Neural cell (in vitro differentiated cells): ENCODE data around the gene PPP1R15B. TPM values are rescaled to one million over a fixed set of nuclear protein-coding genes. Genes with fewer than 3 reads are reported as not detected.
A peak's percentile ranks its signal among the peaks of the same experiment; 100 is the strongest.

Experiments
- H2AFZ ChIP-seq: fragments of 200-600, 300-800 bp; sonication (generic), shearing (Covaris generic); 2 replicates; pipeline ENCODE4 v1.6.0; 2014; ENCODE audit warnings: low read depth, mild to moderate bottlenecking, antibody characterized with exemption, low read length, moderate library complexity
- H3F3A ChIP-seq: fragments of 200-600 bp; shearing (Covaris generic); 2 replicates; pipeline ENCODE4 v1.6.1; 2016; ENCODE audit warnings: mild to moderate bottlenecking, moderate library complexity, mixed read lengths, antibody characterized with exemption, low read length; ENCODE audit not compliant: insufficient read depth, poor library complexity, severe bottlenecking
- H3K27ac ChIP-seq: fragments of 200-600, 300-800 bp; sonication (generic), shearing (Covaris generic); 2 replicates; pipeline ENCODE4 v1.5.1; 2014; ENCODE audit warnings: mild to moderate bottlenecking, low read length, moderate library complexity
- H3K27me3 ChIP-seq: fragments of 300-800, 200-600 bp; sonication (generic), shearing (Covaris generic); 2 replicates; pipeline ENCODE4 v1.6.0; 2014; ENCODE audit warnings: mild to moderate bottlenecking, low read depth, low read length, moderate library complexity; ENCODE audit not compliant: insufficient read depth
- H3K36me3 ChIP-seq: fragments of 300-800, 200-600 bp; sonication (generic), shearing (Covaris generic); 2 replicates; pipeline ENCODE4 v1.5.1; 2014; ENCODE audit warnings: mild to moderate bottlenecking, antibody characterized with exemption, low read length, moderate library complexity; ENCODE audit not compliant: insufficient read depth
- H3K4me2 ChIP-seq: fragments of 300-800, 200-600 bp; sonication (generic), shearing (Covaris generic); 2 replicates; pipeline ENCODE4 v1.6.0; 2014; ENCODE audit warnings: mild to moderate bottlenecking, low read length
- H3K4me3 ChIP-seq: fragments of 300-800, 200-600 bp; sonication (generic), shearing (Covaris generic); 2 replicates; pipeline ENCODE4 v1.5.1; 2014; ENCODE audit warnings: mild to moderate bottlenecking, low read length, moderate library complexity
- H3K79me2 ChIP-seq: fragments of 200-600 bp; shearing (Covaris generic); replicated peaks from 2 replicates; pipeline ENCODE4 v1.6.0; 2014; ENCODE audit warnings: mild to moderate bottlenecking, low read length, moderate library complexity; ENCODE audit not compliant: insufficient read depth
- H3K9ac ChIP-seq: fragments of 300-800, 200-600 bp; sonication (generic), shearing (Covaris generic); 2 replicates; pipeline ENCODE4 v1.6.1; 2016; ENCODE audit warnings: mild to moderate bottlenecking, low read length, mixed read lengths
- H3K9me2 ChIP-seq: fragments of 200-600 bp; shearing (Covaris generic); 2 replicates; pipeline ENCODE4 v1.6.1; 2016; ENCODE audit warnings: mild to moderate bottlenecking, low read length, mixed read lengths; ENCODE audit not compliant: insufficient read depth
- H3K9me3 ChIP-seq: fragments of 200-600, 300-800 bp; sonication (generic), shearing (Covaris generic); 2 replicates; pipeline ENCODE4 v1.6.1; 2016; ENCODE audit warnings: mild to moderate bottlenecking, mixed run types, low read length, moderate library complexity, mixed read lengths
- H4K20me1 ChIP-seq: fragments of 200-600 bp; shearing (Covaris generic); 2 replicates; pipeline ENCODE4 v1.6.1; 2016; ENCODE audit warnings: mild to moderate bottlenecking, mixed run types; ENCODE audit not compliant: insufficient read depth
- CTCF ChIP-seq: fragments of 450-650 bp; IDR thresholded peaks from 2 replicates; pipeline ENCODE4 v1.5.1; 2014; ENCODE audit warnings: antibody characterized with exemption, mild to moderate bottlenecking, moderate library complexity; ENCODE audit not compliant: poor library complexity, severe bottlenecking
- EP300 ChIP-seq: fragments of 450-650 bp; conservative IDR thresholded peaks from 2 replicates; pipeline ENCODE4 v1.6.1; 2014; ENCODE audit warnings: antibody characterized with exemption, mild to moderate bottlenecking, moderate library complexity; ENCODE audit not compliant: poor library complexity, severe bottlenecking
- EZH2 ChIP-seq: fragments of 200-600, 300-800 bp; shearing (Covaris generic), sonication (generic); IDR thresholded peaks from 2 replicates; pipeline ENCODE4 v1.6.1; 2014; ENCODE audit warnings: antibody characterized with exemption, low read length, borderline replicate concordance, mild to moderate bottlenecking; ENCODE audit not compliant: insufficient read depth, poor library complexity, severe bottlenecking
- MXI1 ChIP-seq: fragments of 450-650 bp; conservative IDR thresholded peaks from 2 replicates; pipeline ENCODE4 v1.6.1; 2014; ENCODE audit warnings: antibody characterized with exemption, mild to moderate bottlenecking; ENCODE audit not compliant: poor library complexity, severe bottlenecking
- POLR2AphosphoS5 ChIP-seq: IDR thresholded peaks from 2 replicates; pipeline ENCODE4 v1.6.1; 2012
- RAD21 ChIP-seq: fragments of 450-650 bp; conservative IDR thresholded peaks from 2 replicates; pipeline ENCODE4 v1.6.1; 2014; ENCODE audit warnings: antibody characterized with exemption, mild to moderate bottlenecking, moderate library complexity
- REST ChIP-seq: IDR thresholded peaks from 2 replicates; pipeline ENCODE4 v1.6.1; 2012; ENCODE audit warnings: borderline replicate concordance
- SMC3 ChIP-seq: fragments of 450-650 bp; conservative IDR thresholded peaks from 2 replicates; pipeline ENCODE4 v1.6.1; 2014; ENCODE audit warnings: antibody characterized with exemption, mild to moderate bottlenecking, moderate library complexity; ENCODE audit not compliant: poor library complexity
- TAF1 ChIP-seq: IDR thresholded peaks from 2 replicates; pipeline ENCODE4 v1.6.1; 2012; ENCODE audit warnings: low read depth
- polyA plus RNA-seq: library from polyadenylated mRNA; depleted of rRNA; stranded (reverse); fragments of >200 nt; gene quantifications from 2 replicates; pipeline ENCODE4 v1.2.3, GENCODE V29; 2014

PPP1R15B gene
- polyA plus RNA-seq, 1 donor from 2014 or later, result 30.1 TPM

GRCh38 chr1:204447736-204448135 lies 36.1 kb upstream of the PPP1R15B start:
- Histone ChIP-seq H3K27me3 (no peaks in the 10 kb centered on the region), H4K20me1 (no peaks in the 10 kb centered on the region), H2AFZ (no peak overlapping the region), H3K36me3 (peaks cover 29% of the 10 kb centered on the region), H3K9me3 (no peaks in the 10 kb centered on the region), H3K9ac (no peak overlapping the region), H3F3A (no peaks in the 10 kb centered on the region), H3K79me2 (no peaks in the 10 kb centered on the region), H3K4me2 (no peak overlapping the region), H3K4me3 (no peak overlapping the region), H3K9me2 (no peaks in the 10 kb centered on the region), H3K27ac (no peak overlapping the region)
- no peak for TF ChIP-seq REST
- TF ChIP-seq SMC3, result no peak
- no peak for TF ChIP-seq EP300
- no peak for TF ChIP-seq POLR2AphosphoS5
- no peak for TF ChIP-seq MXI1
- no peak for TF ChIP-seq EZH2
- no peak for TF ChIP-seq CTCF
- TF ChIP-seq TAF1, result no peak
- TF ChIP-seq RAD21, result no peak

- Histone ChIP-seq H3K27ac (peak overlapping the region; percentile 16), H3K36me3 (peaks cover 29% of the 10 kb centered on the region)
Measured at GRCh38 chr1:204447190-204447589, 35.6 kb upstream of the PPP1R15B start.

More at GRCh38 chr1:204447190-204447589, 35.6 kb upstream of the PPP1R15B start:
- no peaks in the 10 kb centered on the region for H3K9me2 ChIP-seq
- no peak overlapping the region for H2AFZ ChIP-seq
- no peaks in the 10 kb centered on the region for H3K27me3 ChIP-seq
- TF ChIP-seq EP300, result no peak
- TF ChIP-seq CTCF, result no peak
- no peak for TF ChIP-seq MXI1
- no peak for TF ChIP-seq REST
- no peak for TF ChIP-seq EZH2
- no peak for TF ChIP-seq POLR2AphosphoS5
- TF ChIP-seq RAD21, result no peak
- no peak for TF ChIP-seq TAF1
- no peaks in the 10 kb centered on the region for H3F3A ChIP-seq
- H3K9ac ChIP-seq, result no peak overlapping the region
- H4K20me1 ChIP-seq, result no peaks in the 10 kb centered on the region
- no peaks in the 10 kb centered on the region for H3K79me2 ChIP-seq
- no peaks in the 10 kb centered on the region for H3K9me3 ChIP-seq
- H3K4me2 ChIP-seq, result no peak overlapping the region
- H3K4me3 ChIP-seq, result no peak overlapping the region
